ENCODE results near the gene DAW1. TPM values are rescaled to one million over a fixed set of nuclear protein-coding genes. Genes with fewer than 3 reads are reported as not detected.
"Not testable (repeated sequence)": the region's sequence is repeated elsewhere in the genome, so short reads cannot be mapped to it uniquely, and the experiment has no call there.

The DAW1 gene
- total RNA-seq, 1 donor from 2014 or later = not detected

DNA sequence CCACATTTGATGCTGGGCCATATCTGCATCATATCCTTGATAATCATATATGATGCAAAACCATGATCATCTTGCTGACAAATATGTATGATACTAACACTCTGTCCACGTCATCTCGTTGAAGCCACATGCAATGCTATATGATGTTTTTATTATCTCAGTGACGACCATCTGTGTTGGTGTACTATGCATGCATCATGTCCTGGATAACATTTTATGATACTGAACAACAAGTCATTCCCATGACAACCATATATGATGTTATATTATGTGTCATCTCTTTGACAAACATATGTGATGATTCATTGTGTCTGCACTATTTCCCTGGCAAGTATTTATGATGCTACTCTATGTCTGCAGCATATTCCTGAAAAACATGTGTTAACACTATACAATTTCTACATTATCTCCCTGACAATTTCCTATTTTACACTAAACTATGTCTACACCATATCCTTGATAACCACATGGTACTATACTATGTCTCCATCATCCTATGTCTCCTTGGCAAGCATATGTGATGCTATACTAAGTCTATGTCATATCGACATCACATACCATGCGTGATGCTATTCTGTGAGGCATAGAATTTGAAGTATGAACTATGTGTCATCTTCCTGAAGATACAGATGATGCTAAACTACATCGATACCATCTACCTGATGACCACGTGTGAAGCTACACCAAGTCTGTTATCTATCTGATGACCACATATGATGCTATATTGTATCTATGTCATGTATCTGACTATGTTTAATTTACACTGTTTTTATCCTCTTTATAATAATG is 37.0 kb downstream of the DAW1 start:
- no peak for DNase-seq (ENCODE audit: low spot score)

DNA sequence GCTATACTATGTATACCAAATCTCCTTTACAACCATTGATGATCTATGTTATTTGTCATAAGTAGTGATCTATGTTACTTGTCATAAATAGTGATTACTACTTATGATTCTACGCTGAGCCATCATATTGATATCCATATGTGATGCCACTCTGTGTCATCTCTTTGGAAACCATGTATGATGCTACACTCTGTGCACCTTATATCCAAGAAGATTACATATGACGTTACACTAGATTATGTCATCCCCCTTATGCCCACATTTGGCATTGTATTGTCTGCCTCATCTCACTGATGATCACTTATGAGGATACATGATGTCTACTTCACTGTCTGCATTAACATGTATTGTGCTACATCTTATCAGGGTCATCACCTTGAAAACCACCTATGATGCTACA is 42.9 kb downstream of the DAW1 start:
- no peak for DNase-seq (ENCODE audit: low spot score)

DNA sequence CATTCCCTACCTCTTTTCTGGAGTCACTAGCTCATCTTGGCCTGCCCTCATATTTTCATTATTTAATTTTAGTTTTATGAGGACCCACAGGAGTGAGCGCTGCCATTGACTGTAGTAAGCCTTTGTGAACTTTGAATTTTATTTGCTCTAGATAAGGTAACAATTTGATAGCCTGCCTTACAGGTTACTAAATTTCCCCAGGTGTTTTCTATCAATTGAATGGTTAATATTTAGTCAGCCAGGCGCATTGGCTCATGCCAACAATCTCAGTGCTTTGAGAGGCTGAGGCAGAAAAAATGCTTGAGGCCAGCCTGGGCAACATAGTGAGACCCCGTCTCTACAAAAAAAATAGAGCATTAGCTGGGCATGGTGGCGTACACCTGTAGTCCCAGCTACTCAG is 50.2 kb downstream of the DAW1 start:
- no peak for DNase-seq (ENCODE audit: low spot score)

DNA sequence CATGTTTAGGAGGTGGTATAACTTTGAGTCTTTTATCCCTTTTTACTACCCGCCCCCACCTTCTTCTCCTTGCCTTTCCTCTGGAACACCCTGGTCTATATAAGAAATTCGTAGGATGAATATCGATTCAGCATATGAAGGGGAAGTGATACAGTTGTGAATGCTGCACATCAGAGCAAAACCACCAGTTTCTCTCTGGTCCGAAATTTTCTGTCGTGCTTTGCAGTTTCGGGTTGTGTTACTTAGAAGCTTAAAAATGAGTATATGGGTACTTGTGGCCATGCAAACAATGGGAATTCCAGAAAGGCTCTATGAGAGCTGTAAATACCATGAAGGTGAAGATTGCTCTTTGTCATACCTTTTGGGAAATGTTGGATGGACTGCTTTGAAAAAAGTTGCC is 60.6 kb downstream of the DAW1 start:
- DNase-seq (ENCODE audit: low spot score) = no peak

DNA sequence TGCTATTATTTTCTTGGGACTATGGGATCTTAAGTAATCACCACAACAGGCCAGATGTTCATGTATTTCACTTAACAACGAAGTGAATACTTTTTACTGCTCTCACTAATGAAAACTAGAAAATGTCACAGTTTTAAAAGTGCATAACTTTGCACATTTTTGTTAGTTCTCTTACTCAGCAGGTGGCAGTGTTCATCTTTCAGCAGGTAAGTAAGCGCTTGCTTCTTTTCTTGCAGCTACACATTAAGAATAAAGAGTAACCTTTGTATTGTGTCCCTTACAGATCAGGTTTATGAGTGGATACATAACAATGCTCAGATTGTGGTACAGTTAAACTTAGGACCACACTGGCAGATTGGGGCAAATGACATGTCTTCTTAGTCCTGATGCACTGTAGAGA is 61.0 kb downstream of the DAW1 start:
- no peak for DNase-seq (ENCODE audit: low spot score)

DNA sequence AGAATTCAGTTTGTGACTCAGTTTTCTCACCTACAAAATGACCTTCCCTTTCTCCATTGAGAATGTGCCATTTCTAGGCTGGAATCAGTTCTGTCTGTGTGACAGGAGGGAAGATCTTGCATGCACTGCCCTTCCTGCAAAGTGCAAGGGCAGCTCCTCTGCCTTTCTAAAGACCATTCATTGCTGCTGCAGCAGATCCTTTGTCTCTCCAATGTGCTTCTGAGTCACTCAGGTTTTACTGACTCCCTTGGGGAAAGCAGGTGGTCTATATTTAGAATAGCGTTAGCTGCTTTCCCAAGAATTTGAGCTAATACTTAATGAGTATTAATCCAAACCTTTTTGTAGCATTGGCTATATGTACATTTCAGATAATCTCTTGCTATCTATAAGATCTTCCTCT is 62.5 kb downstream of the DAW1 start:
- no peak for DNase-seq (ENCODE audit: low spot score)

DNA sequence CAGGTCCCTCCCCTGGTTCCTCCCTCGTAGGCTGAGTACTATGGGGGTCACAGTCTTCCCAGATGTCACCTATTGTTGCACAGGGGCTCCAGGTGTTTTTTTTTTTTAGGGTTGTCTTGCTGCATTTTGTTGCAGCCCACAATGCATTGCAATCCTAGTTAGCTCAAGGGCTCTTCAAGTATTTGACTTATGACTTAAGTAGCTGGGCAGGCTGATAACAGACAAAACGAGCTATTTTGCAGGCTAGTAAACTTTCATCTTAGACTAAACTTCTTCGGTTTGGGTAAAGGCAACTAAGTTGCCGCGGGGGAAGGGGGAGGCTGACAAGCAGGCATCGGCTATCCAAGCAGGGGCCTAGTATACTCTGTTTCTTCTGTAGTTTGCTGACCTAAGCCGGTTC is 64.8 kb downstream of the DAW1 start:
- DNase-seq (ENCODE audit: low spot score) = not testable (repeated sequence)

DNA sequence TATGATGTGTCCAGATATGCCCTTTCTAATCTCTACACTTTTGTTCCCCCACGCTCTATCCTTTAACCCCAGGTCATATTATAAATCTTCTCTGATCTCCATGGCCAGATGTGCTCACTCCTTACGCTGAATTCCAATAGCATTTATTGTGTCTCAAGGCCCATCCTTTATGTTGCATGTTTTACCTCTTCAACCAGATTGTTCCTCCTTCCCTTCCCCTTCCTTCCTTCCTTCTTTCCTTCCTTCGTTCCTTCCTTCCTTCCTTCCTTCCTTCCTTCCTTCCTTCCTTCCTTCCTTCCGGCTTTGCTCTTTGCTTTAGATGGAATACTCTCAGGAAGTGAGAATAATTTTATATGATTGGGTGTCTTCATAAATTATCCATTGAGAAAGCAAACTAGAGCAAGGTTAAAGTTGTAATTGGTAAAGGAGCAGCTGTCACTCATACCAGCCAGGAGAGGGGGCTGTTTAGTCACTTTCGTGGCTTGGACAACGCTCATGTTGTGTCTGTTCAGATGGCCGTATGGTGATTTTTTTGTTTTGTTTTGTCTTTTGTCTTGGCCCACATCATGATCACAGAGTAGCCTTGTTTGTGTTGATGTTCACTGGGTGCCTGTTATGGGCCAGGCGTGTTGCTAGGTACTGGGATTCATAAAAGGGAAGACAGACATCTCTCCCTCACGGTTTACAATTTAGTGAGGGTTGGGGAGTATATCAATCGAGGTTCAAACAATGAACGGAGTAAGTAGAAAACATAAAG is 68.0 kb downstream of the DAW1 start:
- DNase-seq (ENCODE audit: low spot score) = no peak

DNA sequence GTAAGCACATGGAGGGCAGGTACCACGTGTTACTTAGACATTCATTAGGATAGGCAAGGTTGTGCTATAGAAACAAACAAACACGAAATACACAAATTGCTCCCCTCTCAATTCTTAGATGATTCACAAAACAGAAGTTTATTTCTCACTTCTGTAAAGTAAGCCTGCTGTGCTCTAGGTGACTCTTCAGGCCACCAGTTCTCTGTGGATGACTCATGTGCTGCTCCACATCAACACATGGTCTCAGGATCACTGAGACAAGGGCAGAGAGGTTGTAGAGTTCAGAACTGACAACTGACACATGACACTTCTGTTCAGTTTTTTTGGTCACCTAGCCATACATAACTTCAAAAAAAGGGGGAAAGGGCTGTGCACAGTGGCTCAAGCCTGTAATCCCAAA is 70.6 kb downstream of the DAW1 start:
- DNase-seq (ENCODE audit: low spot score) = no peak

DNA sequence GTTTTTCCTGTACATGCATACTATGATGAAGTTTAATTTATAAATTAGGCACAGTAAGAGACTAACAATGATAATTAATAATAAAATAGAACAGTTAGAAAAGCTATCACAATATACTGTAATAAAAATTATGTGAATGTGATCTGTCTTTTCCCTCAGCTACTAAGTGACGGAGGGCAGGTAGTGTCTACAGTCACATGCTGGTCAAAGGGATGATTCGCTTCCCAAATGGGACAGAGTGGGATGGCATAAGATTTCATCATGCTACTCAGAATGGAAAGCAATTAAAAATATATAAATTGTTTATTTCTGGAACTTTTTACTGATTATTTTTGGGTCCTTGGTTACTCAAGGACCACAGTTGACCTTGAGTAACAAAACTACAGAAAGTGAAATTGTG is 71.5 kb downstream of the DAW1 start:
- DNase-seq (ENCODE audit: low spot score) = no peak

DNA sequence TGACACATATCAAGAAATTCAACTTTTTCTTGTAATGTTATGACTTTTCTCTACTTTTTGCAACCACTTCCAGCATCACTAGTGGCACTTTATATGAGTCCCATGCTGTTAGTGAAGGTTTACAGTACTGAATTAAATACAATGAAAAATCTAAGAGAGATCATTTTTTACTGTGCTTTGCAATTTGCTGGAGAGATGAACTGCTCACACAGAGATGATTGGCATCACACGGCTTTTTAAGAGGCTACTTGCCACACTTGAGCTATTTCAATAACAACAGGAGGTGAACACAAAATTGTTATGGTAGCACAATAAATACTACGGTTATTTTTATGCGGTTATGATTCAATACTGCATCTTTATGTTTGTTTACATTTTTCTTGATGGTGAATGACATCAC is 88.9 kb downstream of the DAW1 start:
- DNase-seq (ENCODE audit: low spot score) = no peak

DNA sequence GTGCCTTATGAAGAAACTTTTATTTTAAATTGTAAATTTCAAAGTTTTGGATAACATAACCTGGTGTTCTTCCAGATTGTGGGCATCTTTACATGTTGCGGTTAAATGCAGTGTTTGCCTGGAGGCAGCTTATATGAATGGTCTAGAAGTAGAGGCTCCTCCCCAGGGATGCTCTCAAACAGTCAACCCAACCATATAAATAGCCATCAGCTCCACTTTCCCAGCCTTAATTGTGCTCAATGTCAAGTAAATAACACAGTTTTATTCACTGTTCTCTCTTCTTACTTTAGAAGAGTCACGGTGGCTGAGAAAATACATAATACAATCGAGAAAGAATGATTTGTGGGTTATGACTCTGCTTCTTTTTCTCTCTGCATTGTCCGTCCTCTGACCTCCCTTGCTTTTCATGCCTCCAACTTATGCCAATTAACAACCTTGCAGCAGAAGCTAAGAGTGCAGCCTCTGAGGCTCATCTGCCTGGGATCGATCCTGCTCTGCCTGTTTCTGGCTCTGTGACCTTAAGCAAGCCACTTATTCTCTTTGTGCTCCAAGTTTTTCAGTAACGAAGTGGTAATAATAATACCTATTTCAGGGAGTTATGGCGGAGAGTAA is 100.3 kb downstream of the DAW1 start:
- DNase-seq (ENCODE audit: low spot score) = no peak

DNA sequence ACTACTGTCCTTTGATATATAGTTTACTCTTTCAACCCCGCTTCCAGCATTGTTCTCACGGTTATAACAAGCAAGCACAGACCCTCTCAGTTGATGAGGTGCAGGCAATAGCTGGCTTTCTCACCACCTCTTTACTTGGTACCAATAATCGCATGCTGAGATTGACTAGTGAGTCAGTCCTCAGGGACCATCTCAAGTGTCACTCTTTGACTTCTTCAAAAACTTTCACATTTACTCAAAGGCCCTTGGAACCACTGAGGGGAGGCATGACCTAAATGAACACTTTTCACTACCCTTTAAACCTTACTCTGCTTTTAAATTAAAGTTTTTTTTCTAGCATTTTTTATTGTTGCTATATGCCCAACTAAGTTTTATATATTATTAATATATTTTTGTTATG is 101.8 kb downstream of the DAW1 start:
- DNase-seq (ENCODE audit: low spot score) = no peak

Other genes starting within 250 kb of the DAW1 start
- not detected for gene SCYGR5, start 204.8 kb upstream of the DAW1 start, total RNA-seq (ENCODE audit: insufficient read depth, low replicate concordance)
- 6.7 TPM for gene SLC19A3, start 153.6 kb upstream of the DAW1 start, total RNA-seq (ENCODE audit: insufficient read depth, low replicate concordance)
- not detected for gene SCYGR6, start 146.9 kb upstream of the DAW1 start, total RNA-seq (ENCODE audit: insufficient read depth, low replicate concordance)
- not detected for gene SCYGR7, start 143.3 kb upstream of the DAW1 start, total RNA-seq (ENCODE audit: insufficient read depth, low replicate concordance)
- gene SCYGR8, start 125.7 kb upstream of the DAW1 start, total RNA-seq (ENCODE audit: insufficient read depth, low replicate concordance) = not detected
- gene CCL20, start 57.8 kb upstream of the DAW1 start, total RNA-seq (ENCODE audit: insufficient read depth, low replicate concordance) = 1.2 TPM

Data from umbilical cord (tissue), 2 donors.